Activated naive CD8-positive, alpha-beta T cell treated with anti-CD3 and anti-CD28 coated beads, Interleukin-2, amount 50 U/mL, for 16 hours (primary cell): ENCODE measurements around the gene GLRX.
"Not testable (repeated sequence)": the region's sequence is repeated elsewhere in the genome, so short reads cannot be mapped to it uniquely, and the experiment has no call there.

Experiments used
- DNase-seq: peaks from one replicate; pipeline ENCODE4 v3.0.0-alpha.2; 2020; ENCODE audit warnings: low read depth, low spot score

GLRX gene

GRCh38 chr5:95826949-95827891 lies 4.7 kb upstream of the GLRX start:
- no peak for DNase-seq

- DNase-seq, result no peak
Measured at GRCh38 chr5:95825495-95825894, 3.0 kb upstream of the GLRX start.

GRCh38 chr5:95824747-95825146 lies 2.2 kb upstream of the GLRX start:
- no peak for DNase-seq

- no peak for DNase-seq
Measured at GRCh38 chr5:95823738-95824609, 1.4 kb upstream of the GLRX start.

- no peak for DNase-seq
Measured at GRCh38 chr5:95823218-95823737, 752 bp upstream of the GLRX start.

- no peak for DNase-seq
Measured at GRCh38 chr5:95822043-95822541, 434 bp downstream of the GLRX start.

- DNase-seq, result no peak
Measured at GRCh38 chr5:95821110-95822021, 1.2 kb downstream of the GLRX start.

- no peak for DNase-seq
Measured at GRCh38 chr5:95818181-95819147, 4.1 kb downstream of the GLRX start.

- no peak for DNase-seq
Measured at GRCh38 chr5:95817430-95817829, 5.1 kb downstream of the GLRX start.

- DNase-seq, result no peak
Measured at GRCh38 chr5:95816776-95817175, 5.8 kb downstream of the GLRX start.

GRCh38 chr5:95816341-95816740 lies 6.2 kb downstream of the GLRX start:
- no peak for DNase-seq

- DNase-seq, result no peak
Measured at GRCh38 chr5:95815155-95815729, 7.3 kb downstream of the GLRX start.

- not testable (repeated sequence) for DNase-seq
Measured at GRCh38 chr5:95813035-95813434, 9.5 kb downstream of the GLRX start.

GRCh38 chr5:95812074-95812471 lies 10.5 kb downstream of the GLRX start:
- no peak for DNase-seq

GRCh38 chr5:95811461-95812073 lies 11.0 kb downstream of the GLRX start:
- DNase-seq, result not testable (repeated sequence)

- DNase-seq, result not testable (repeated sequence)
Measured at GRCh38 chr5:95811126-95811423, 11.5 kb downstream of the GLRX start.

GRCh38 chr5:95810305-95811125 lies 12.0 kb downstream of the GLRX start:
- no peak for DNase-seq

- DNase-seq, result no peak
Measured at GRCh38 chr5:95809414-95809960, 13.0 kb downstream of the GLRX start.
